ENCODE measurements around the gene CRACR2A. TPM values are rescaled to one million over a fixed set of nuclear protein-coding genes. Genes with fewer than 3 reads are reported as not detected.

The CRACR2A gene
- total RNA-seq, 6 experiments from 2014 or later: 0.43 to 1.5 (median 0.91) TPM

- Histone ChIP-seq H3K36me3 (no peaks in the 10 kb centered on the region), H3K9me3 (no peaks in the 10 kb centered on the region), H3K27ac (no peak overlapping the region), H3K27me3 (no peaks in the 10 kb centered on the region), H3K4me3 (no peak overlapping the region), H3K4me1 (no peaks in the 10 kb centered on the region)
- peak in 1 of 3 donors; percentile 51 for DNase-seq
- intact Hi-C loops (cut with DNase I): no loop called here
- 80% methylated on average over 2 of the region's 9 CpGs for WGBS (ENCODE audit: insufficient coverage, low coverage, low lambda C conversion rate, missing lambda C conversion rate)
- TF ChIP-seq POLR2A (IDR thresholded peaks at IDR 0.05) (no peak), CTCF (IDR thresholded peaks at IDR 0.05) (no peak)
- ATAC-seq: peak in 1 of 4 donors; percentile 12
Observed at GRCh38 chr12:3576891-3577290, 176.0 kb downstream of the CRACR2A start.

GRCh38 chr12:3574986-3575385 lies 177.9 kb downstream of the CRACR2A start:
- WGBS (ENCODE audit: insufficient coverage, low coverage, low lambda C conversion rate, missing lambda C conversion rate): 59% methylated on average over 7 of the region's 7 CpGs
- no peak overlapping the region for H3K4me3 ChIP-seq
- no peak overlapping the region for H3K27ac ChIP-seq
- no peaks in the 10 kb centered on the region for H3K9me3 ChIP-seq
- no peaks in the 10 kb centered on the region for H3K27me3 ChIP-seq
- H3K4me1 ChIP-seq: no peaks in the 10 kb centered on the region
- TF ChIP-seq CTCF (IDR thresholded peaks at IDR 0.05): no peak
- TF ChIP-seq POLR2A (IDR thresholded peaks at IDR 0.05): no peak
- DNase-seq: no peak
- ATAC-seq: no peak
- no peaks in the 10 kb centered on the region for H3K36me3 ChIP-seq
- intact Hi-C loops (cut with DNase I): no loop called here

- DNase-seq (no peak), ATAC-seq (no peak)
- no peaks in the 10 kb centered on the region for H3K9me3 ChIP-seq
- no peak overlapping the region for H3K27ac ChIP-seq
- TF ChIP-seq POLR2A (IDR thresholded peaks at IDR 0.05) (no peak), CTCF (IDR thresholded peaks at IDR 0.05) (no peak)
- no peaks in the 10 kb centered on the region for H3K36me3 ChIP-seq
- no peaks in the 10 kb centered on the region for H3K27me3 ChIP-seq
- intact Hi-C loops (cut with DNase I): no loop called here
- no peaks in the 10 kb centered on the region for H3K4me1 ChIP-seq
- no peak overlapping the region for H3K4me3 ChIP-seq
Observed at GRCh38 chr12:3572560-3572959, 180.3 kb downstream of the CRACR2A start.

- Histone ChIP-seq H3K27ac (no peak overlapping the region), H3K27me3 (no peaks in the 10 kb centered on the region), H3K36me3 (no peaks in the 10 kb centered on the region), H3K9me3 (no peaks in the 10 kb centered on the region), H3K4me3 (no peak overlapping the region), H3K4me1 (no peaks in the 10 kb centered on the region)
- ATAC-seq (no peak), DNase-seq (no peak)
- intact Hi-C loops (cut with DNase I): no loop called here
- TF ChIP-seq CTCF (IDR thresholded peaks at IDR 0.05) (no peak), POLR2A (IDR thresholded peaks at IDR 0.05) (no peak)
Observed at GRCh38 chr12:3571724-3572123, 181.2 kb downstream of the CRACR2A start.

GRCh38 chr12:3571323-3571722 lies 181.6 kb downstream of the CRACR2A start:
- 31% methylated on average over 1 of the region's 1 CpG for WGBS (ENCODE audit: insufficient coverage, low coverage, low lambda C conversion rate, missing lambda C conversion rate)
- ATAC-seq (no peak), DNase-seq (no peak)
- no peak overlapping the region for H3K27ac ChIP-seq
- no peaks in the 10 kb centered on the region for H3K9me3 ChIP-seq
- H3K36me3 ChIP-seq: no peaks in the 10 kb centered on the region
- TF ChIP-seq POLR2A (IDR thresholded peaks at IDR 0.05): no peak
- no peak for TF ChIP-seq CTCF (IDR thresholded peaks at IDR 0.05)
- H3K4me3 ChIP-seq: no peak overlapping the region
- no peaks in the 10 kb centered on the region for H3K4me1 ChIP-seq
- intact Hi-C loops (cut with DNase I): no loop called here
- H3K27me3 ChIP-seq: no peaks in the 10 kb centered on the region

Measured in right lobe of liver (tissue), 6 donors.